CD4-positive, alpha-beta T cell treated with Interleukin-15 for 4 hours (primary cell): ENCODE results near the gene P2RY8.
A peak's percentile ranks its signal among the peaks of the same experiment; 100 is the strongest.
"Not testable (repeated sequence)": the region's sequence is repeated elsewhere in the genome, so short reads cannot be mapped to it uniquely, and the experiment has no call there.

ENCODE experiments used
- DNase-seq: peaks from one replicate; pipeline ENCODE4 v3.0.0-alpha.2; 2020; ENCODE audit warnings: low spot score

P2RY8 gene

GRCh38 chrX:1545776-1546408, 8.9 kb upstream of the P2RY8 start:
- no peak for DNase-seq

GRCh38 chrX:1542994-1543725, 6.2 kb upstream of the P2RY8 start:
- no peak for DNase-seq

- DNase-seq, result not testable (repeated sequence)
These were observed 2.2 kb upstream of the P2RY8 start for GRCh38 chrX:1539146-1539545.

- not testable (repeated sequence) for DNase-seq
These were observed 718 bp upstream of the P2RY8 start for GRCh38 chrX:1537716-1538090.

- no peak for DNase-seq
These were observed 314 bp downstream of the P2RY8 start for GRCh38 chrX:1536712-1537030.

- DNase-seq, result peak; percentile 36
These were observed 1.5 kb downstream of the P2RY8 start for GRCh38 chrX:1535241-1536041.

- DNase-seq, result no peak
These were observed 2.5 kb downstream of the P2RY8 start for GRCh38 chrX:1534301-1535168.

- no peak for DNase-seq
These were observed 3.9 kb downstream of the P2RY8 start for GRCh38 chrX:1533058-1533457.

GRCh38 chrX:1531096-1531890, 5.7 kb downstream of the P2RY8 start:
- DNase-seq, result no peak

GRCh38 chrX:1529756-1530155, 7.2 kb downstream of the P2RY8 start:
- no peak for DNase-seq

GRCh38 chrX:1529328-1529727, 7.7 kb downstream of the P2RY8 start:
- no peak for DNase-seq

GRCh38 chrX:1528884-1529203, 8.1 kb downstream of the P2RY8 start:
- DNase-seq, result no peak

- DNase-seq, result no peak
These were observed 8.7 kb downstream of the P2RY8 start for GRCh38 chrX:1528186-1528883.

GRCh38 chrX:1527457-1527856, 9.5 kb downstream of the P2RY8 start:
- no peak for DNase-seq

- no peak for DNase-seq
These were observed 10.4 kb downstream of the P2RY8 start for GRCh38 chrX:1526565-1526964.

GRCh38 chrX:1525583-1526355, 11.2 kb downstream of the P2RY8 start:
- DNase-seq, result no peak

- DNase-seq, result no peak
These were observed 12.0 kb downstream of the P2RY8 start for GRCh38 chrX:1524874-1525582.

- DNase-seq, result not testable (repeated sequence)
These were observed 14.1 kb downstream of the P2RY8 start for GRCh38 chrX:1522905-1523304.

GRCh38 chrX:1521459-1521956, 15.5 kb downstream of the P2RY8 start:
- DNase-seq, result peak; percentile 71
